ENCODE measurements around the gene NXN.
"Not testable (repeated sequence)": the region's sequence is repeated elsewhere in the genome, so short reads cannot be mapped to it uniquely, and the experiment has no call there.

Gene NXN

GRCh38 chr17:887551-888209 is 91.9 kb downstream of the NXN start:
- no peak for DNase-seq (ENCODE audit: low read depth in 2 of 2)

- no peak for DNase-seq (ENCODE audit: low read depth in 2 of 2)
These were observed 93.5 kb downstream of the NXN start for GRCh38 chr17:885971-886571.

GRCh38 chr17:883586-883962 is 96.0 kb downstream of the NXN start:
- no peak for DNase-seq (ENCODE audit: low read depth in 2 of 2)

GRCh38 chr17:882827-883585 is 96.6 kb downstream of the NXN start:
- no peak for DNase-seq (ENCODE audit: low read depth in 2 of 2)

GRCh38 chr17:881778-882177 is 97.8 kb downstream of the NXN start:
- DNase-seq (ENCODE audit: low read depth in 2 of 2), result no peak

GRCh38 chr17:880443-881269 is 98.9 kb downstream of the NXN start:
- no peak for DNase-seq (ENCODE audit: low read depth in 2 of 2)

- DNase-seq (ENCODE audit: low read depth in 2 of 2), result peak; percentile 34 to 51
These were observed 99.8 kb downstream of the NXN start for GRCh38 chr17:879546-880442.

GRCh38 chr17:877630-878029 is 101.9 kb downstream of the NXN start:
- no peak for DNase-seq (ENCODE audit: low read depth in 2 of 2)

GRCh38 chr17:876272-876671 is 103.3 kb downstream of the NXN start:
- no peak for DNase-seq (ENCODE audit: low read depth in 2 of 2)

- DNase-seq (ENCODE audit: low read depth in 2 of 2), result not testable (repeated sequence)
These were observed 105.0 kb downstream of the NXN start for GRCh38 chr17:874590-874989.

GRCh38 chr17:872855-873254 is 106.7 kb downstream of the NXN start:
- DNase-seq (ENCODE audit: low read depth in 2 of 2), result no peak

- DNase-seq (ENCODE audit: low read depth in 2 of 2), result no peak
These were observed 107.6 kb downstream of the NXN start for GRCh38 chr17:871751-872519.

GRCh38 chr17:869567-870525 is 109.7 kb downstream of the NXN start:
- DNase-seq (ENCODE audit: low read depth in 2 of 2), result no peak

GRCh38 chr17:869086-869485 is 110.5 kb downstream of the NXN start:
- DNase-seq (ENCODE audit: low read depth in 2 of 2), result no peak

GRCh38 chr17:867896-868489 is 111.6 kb downstream of the NXN start:
- DNase-seq (ENCODE audit: low read depth in 2 of 2), result no peak

- DNase-seq (ENCODE audit: low read depth in 2 of 2), result not testable (repeated sequence)
These were observed 112.3 kb downstream of the NXN start for GRCh38 chr17:867238-867637.

GRCh38 chr17:866568-867103 is 112.9 kb downstream of the NXN start:
- DNase-seq (ENCODE audit: low read depth in 2 of 2), result no peak

GRCh38 chr17:864315-864714 is 115.3 kb downstream of the NXN start:
- DNase-seq (ENCODE audit: low read depth in 2 of 2), result no peak

- no peak for DNase-seq (ENCODE audit: low read depth in 2 of 2)
These were observed 115.7 kb downstream of the NXN start for GRCh38 chr17:863880-864279.

Measured in stimulated activated CD4-positive, alpha-beta T cell treated with anti-CD3 and anti-CD28 coated beads, Interleukin-1b, Interleukin-23, amount 100 ng/mL, for 4 hours (primary cell).